H9 (cell line): ENCODE results near the gene RAI14. TPM values are rescaled to one million over a fixed set of nuclear protein-coding genes. Genes with fewer than 3 reads are reported as not detected.

Source experiments
- DNase-seq: peaks from one replicate; pipeline ENCODE4 v3.0.0-alpha.2; 2017
- H2AFZ ChIP-seq: one replicate; pipeline ENCODE4 v1.6.1; 2013; ENCODE audit warnings: mild to moderate bottlenecking, low read length, control low read depth, moderate library complexity
- H2AK5ac ChIP-seq: 2 replicates; pipeline ENCODE4 v1.6.1; 2013; ENCODE audit warnings: low read length, control low read depth, mixed read lengths; ENCODE audit not compliant: insufficient read length
- H2BK120ac ChIP-seq: one replicate; pipeline ENCODE4 v1.6.1; 2013; ENCODE audit warnings: low read depth, mild to moderate bottlenecking, low read length, control low read depth, inconsistent platforms; ENCODE audit not compliant: poor library complexity, severe bottlenecking
- H2BK12ac ChIP-seq: 2 replicates; pipeline ENCODE4 v1.6.1; 2013; ENCODE audit warnings: low read length, control low read depth, mixed read lengths, low read depth; ENCODE audit not compliant: insufficient read length
- H2BK15ac ChIP-seq: 2 replicates; pipeline ENCODE4 v1.6.1; 2013; ENCODE audit warnings: low read depth, low read length, control low read depth
- H2BK20ac ChIP-seq: one replicate; pipeline ENCODE4 v1.6.1; 2013; ENCODE audit warnings: low read depth, mild to moderate bottlenecking, low read length, control low read depth, inconsistent platforms; ENCODE audit not compliant: poor library complexity, severe bottlenecking
- H2BK5ac ChIP-seq: 2 replicates; pipeline ENCODE4 v1.6.1; 2013; ENCODE audit warnings: low read length, control low read depth, mixed read lengths; ENCODE audit not compliant: insufficient read length
- H3K14ac ChIP-seq: 2 replicates; pipeline ENCODE4 v1.6.1; 2013; ENCODE audit warnings: low read length, control low read depth; ENCODE audit not compliant: insufficient read depth
- H3K18ac ChIP-seq: 2 replicates; pipeline ENCODE4 v1.6.1; 2013; ENCODE audit warnings: low read depth, mild to moderate bottlenecking, mixed read lengths, low read length, control low read depth; ENCODE audit not compliant: insufficient read length
- H3K23ac ChIP-seq: 2 replicates; pipeline ENCODE4 v1.6.1; 2013; ENCODE audit warnings: low read length, control low read depth, mixed read lengths, low read depth; ENCODE audit not compliant: insufficient read length
- H3K23me2 ChIP-seq: 2 replicates; pipeline ENCODE4 v1.6.1; 2013; ENCODE audit warnings: low read depth, mild to moderate bottlenecking, mixed read lengths, low read length, control low read depth; ENCODE audit not compliant: insufficient read length, poor library complexity, severe bottlenecking
- H3K27ac ChIP-seq: 2 replicates; pipeline ENCODE4 v1.5.1; 2013; ENCODE audit warnings: low read length, control low read depth, mixed read lengths, low read depth; ENCODE audit not compliant: insufficient read length
- H3K27me3 ChIP-seq: 2 replicates; pipeline ENCODE4 v1.6.1; 2013; ENCODE audit warnings: low read length, control low read depth, inconsistent platforms; ENCODE audit not compliant: insufficient read depth
- H3K4ac ChIP-seq: 2 replicates; pipeline ENCODE4 v1.6.1; 2013; ENCODE audit warnings: low read depth, mild to moderate bottlenecking, control low read depth, inconsistent platforms, low read length, moderate library complexity
- H3K4me1 ChIP-seq: 2 replicates; pipeline ENCODE4 v1.6.1; 2013; ENCODE audit warnings: low read length, control low read depth, inconsistent platforms; ENCODE audit not compliant: insufficient read depth
- H3K4me2 ChIP-seq: 2 replicates; pipeline ENCODE4 v1.6.1; 2013; ENCODE audit warnings: low read length, control low read depth, mixed read lengths; ENCODE audit not compliant: insufficient read length, insufficient read depth
- H3K56ac ChIP-seq: 2 replicates; pipeline ENCODE4 v1.6.1; 2013; ENCODE audit warnings: low read depth, mild to moderate bottlenecking, mixed read lengths, low read length, control low read depth; ENCODE audit not compliant: insufficient read length
- H3K79me1 ChIP-seq: 2 replicates; pipeline ENCODE4 v1.6.1; 2013; ENCODE audit warnings: low read depth, mild to moderate bottlenecking, moderate library complexity, low read length, control low read depth, inconsistent platforms; ENCODE audit not compliant: insufficient read depth, poor library complexity, severe bottlenecking
- H3K79me2 ChIP-seq: 2 replicates; pipeline ENCODE4 v1.6.1; 2013; ENCODE audit warnings: low read length, control low read depth, inconsistent platforms; ENCODE audit not compliant: insufficient read depth
- H3K9ac ChIP-seq: 2 replicates; pipeline ENCODE4 v1.6.1; 2013; ENCODE audit warnings: low read length, control low read depth, mixed read lengths; ENCODE audit not compliant: insufficient read length; ENCODE audit errors: extremely low read depth
- H3K9me3 ChIP-seq: one replicate; pipeline ENCODE4 v1.6.1; 2013; ENCODE audit warnings: low read depth, low read length, inconsistent platforms; ENCODE audit not compliant: control insufficient read depth
- H3T11ph ChIP-seq: one replicate; pipeline ENCODE4 v1.6.1; 2013; ENCODE audit warnings: mild to moderate bottlenecking, low read length, control low read depth, inconsistent platforms
- H4K20me1 ChIP-seq: one replicate; pipeline ENCODE4 v1.6.1; 2013; ENCODE audit not compliant: control insufficient read depth, insufficient read length, insufficient read depth
- H4K5ac ChIP-seq: 2 replicates; pipeline ENCODE4 v1.6.1; 2013; ENCODE audit warnings: low read depth, mild to moderate bottlenecking, mixed read lengths, low read length, control low read depth; ENCODE audit not compliant: insufficient read length
- H4K8ac ChIP-seq: replicated peaks from 2 replicates; pipeline ENCODE4 v1.6.1; 2013; ENCODE audit warnings: low read length, control low read depth, mixed read lengths, low read depth; ENCODE audit not compliant: insufficient read length
- H4K91ac ChIP-seq: 2 replicates; pipeline ENCODE4 v1.6.1; 2013; ENCODE audit warnings: low read depth, mild to moderate bottlenecking, moderate library complexity, mixed read lengths, low read length, control low read depth; ENCODE audit not compliant: insufficient read length
- H3K27ac Mint-ChIP-seq, 3 experiments: 2 replicates in 2 of 3; 3 replicates in 1 of 3; pipeline ENCODE4 v1.8.0; 2020 to 2021; ENCODE audit warnings: mixed read lengths in 3 of 3, mild to moderate bottlenecking in 1 of 3, moderate library complexity in 1 of 3
- H3K27me3 Mint-ChIP-seq: 2 replicates; pipeline ENCODE4 v1.8.0; 2021; ENCODE audit warnings: low read depth, mild to moderate bottlenecking, moderate library complexity, mixed read lengths
- H3K36me3 Mint-ChIP-seq, 3 experiments: 2 replicates in 2 of 3; 3 replicates in 1 of 3; pipeline ENCODE4 v1.8.0; 2020 to 2021; ENCODE audit warnings: low read depth in 3 of 3, mixed read lengths in 3 of 3; ENCODE audit not compliant: insufficient read depth in 1 of 3
- H3K4me1 Mint-ChIP-seq, 2 experiments: 2 replicates each; pipeline ENCODE4 v1.8.0; 2020; ENCODE audit warnings: mixed read lengths in 2 of 2
- H3K4me3 Mint-ChIP-seq, 2 experiments: 2 replicates in 1 of 2; 3 replicates in 1 of 2; pipeline ENCODE4 v1.8.0; 2020 to 2021; ENCODE audit warnings: mild to moderate bottlenecking in 2 of 2, mixed read lengths in 2 of 2, moderate library complexity in 1 of 2
- H3K9me3 Mint-ChIP-seq, 2 experiments: 2 replicates in 1 of 2; 3 replicates in 1 of 2; pipeline ENCODE4 v1.8.0; 2020; ENCODE audit warnings: mild to moderate bottlenecking in 2 of 2, mixed read lengths in 2 of 2, moderate library complexity in 1 of 2
- CTCF ChIP-seq: fragments of 200-600 bp; sonication (generic); conservative IDR thresholded peaks from 3 replicates; pipeline ENCODE4 v1.8.0; 2021; ENCODE audit warnings: antibody characterized with exemption, mild to moderate bottlenecking
- WGBS: extraction: QIAGEN DNeasy Blood & Tissue Kit; methylation state at CpG from one replicate; pipeline ENCODE4 v1.1.7; 2013; ENCODE audit warnings: missing lambda C conversion rate, low lambda C conversion rate, mixed read lengths; ENCODE audit not compliant: insufficient read length; ENCODE audit errors: extremely low coverage; 5-methylcytosine and 5-hydroxymethylcytosine counted together
- total RNA-seq: library from RNA; stranded (reverse); gene quantifications from 2 replicates; pipeline ENCODE4 v1.2.1, GENCODE V29; 2021

The RAI14 gene
- total RNA-seq, 1 experiment from 2014 or later: 127 TPM

- no peak overlapping the region for H2BK15ac ChIP-seq
- H3K36me3 Mint-ChIP-seq: peaks cover 11 to 39% (median 19%) of the 10 kb centered on the region in 3 experiments; a peak in 6 of 7 replicates
- no CpG with 5 or more reads among the region's 7 CpGs for WGBS
- no peak overlapping the region for H3K56ac ChIP-seq
- no peak overlapping the region for H3K14ac ChIP-seq
- no peaks in the 10 kb centered on the region for H3K9me3 Mint-ChIP-seq
- peaks cover 6% of the 10 kb centered on the region; the same call in 1 of the 2 replicates for H3K4me1 ChIP-seq
- H3K27ac Mint-ChIP-seq: no peak overlapping the region; a peak in 1 of 7 replicates
- H3K4me3 Mint-ChIP-seq: no peak overlapping the region
- H3K4ac ChIP-seq: no peak overlapping the region
- no peak overlapping the region for H3K18ac ChIP-seq
- H3K27ac ChIP-seq: no peak overlapping the region
- H3K9ac ChIP-seq: no peak overlapping the region
- no peak overlapping the region for H2BK12ac ChIP-seq
- no peaks in the 10 kb centered on the region for H3K9me3 ChIP-seq
- no peak overlapping the region for H2AFZ ChIP-seq
- no peak overlapping the region for H4K91ac ChIP-seq
- no peak overlapping the region for H2BK5ac ChIP-seq
- H4K5ac ChIP-seq: no peak overlapping the region
- no peak overlapping the region for H2BK120ac ChIP-seq
- H2AK5ac ChIP-seq: no peak overlapping the region
- no peak for DNase-seq
- no peak overlapping the region for H3T11ph ChIP-seq
- peaks cover 4% of the 10 kb centered on the region for H3K79me1 ChIP-seq
- no peaks in the 10 kb centered on the region for H3K23me2 ChIP-seq
- H4K8ac ChIP-seq: no peak overlapping the region
- TF ChIP-seq CTCF: no peak
- H3K27me3 Mint-ChIP-seq: no peaks in the 10 kb centered on the region
- no peak overlapping the region for H2BK20ac ChIP-seq
- H3K23ac ChIP-seq: no peak overlapping the region
- H3K79me2 ChIP-seq: peaks cover 72% of the 10 kb centered on the region
- peaks cover 2% of the 10 kb centered on the region; the same call in 1 of the 2 replicates for H3K27me3 ChIP-seq
- no peak overlapping the region for H3K4me2 ChIP-seq
- no peaks in the 10 kb centered on the region for H4K20me1 ChIP-seq
- peaks cover 14 to 36% of the 10 kb centered on the region in 2 experiments; a peak in 3 of 4 replicates for H3K4me1 Mint-ChIP-seq
Measured at GRCh38 chr5:34663771-34664496, 7.8 kb downstream of the RAI14 start.
